ENCODE measurements around the gene ZNF385C. TPM values are rescaled to one million over a fixed set of nuclear protein-coding genes. Genes with fewer than 3 reads are reported as not detected.

Gene ZNF385C
- total RNA-seq, 1 experiment from 2014 or later, result 3.7 TPM

DNA sequence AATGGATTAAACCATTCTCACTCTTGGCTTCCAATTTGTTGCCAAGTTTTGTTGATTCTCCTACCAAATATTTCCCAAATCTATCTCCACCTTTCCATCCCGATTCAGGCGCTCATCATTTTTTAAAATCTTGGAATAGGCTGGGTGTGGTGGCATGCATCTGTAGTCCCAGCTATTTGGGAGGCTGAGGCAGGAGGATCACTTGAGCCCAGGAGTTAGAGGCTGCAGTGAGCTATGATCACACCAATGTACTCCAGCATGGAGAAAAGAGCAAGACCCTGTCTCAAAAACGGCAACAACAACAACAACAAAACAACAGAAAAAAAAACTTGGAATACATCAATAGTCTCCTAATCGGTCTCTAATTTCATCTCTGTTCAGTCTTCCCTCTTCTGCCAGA is 79.3 kb downstream of the ZNF385C start:
- Mint-ChIP-seq H3K27me3 (ENCODE audit: low read depth) (no peaks in the 10 kb centered on the region), H3K36me3 (peaks cover 26% of the 10 kb centered on the region), H3K4me1 (peaks cover 38% of the 10 kb centered on the region), H3K4me3 (peak overlapping the region; percentile 95), H3K9me3 (0 out of 2 replicates have a peak, but pooled peaks cover 4% of the 10 kb centered on the region), H3K27ac (no peak overlapping the region)
- TF ChIP-seq, protein P1, sequence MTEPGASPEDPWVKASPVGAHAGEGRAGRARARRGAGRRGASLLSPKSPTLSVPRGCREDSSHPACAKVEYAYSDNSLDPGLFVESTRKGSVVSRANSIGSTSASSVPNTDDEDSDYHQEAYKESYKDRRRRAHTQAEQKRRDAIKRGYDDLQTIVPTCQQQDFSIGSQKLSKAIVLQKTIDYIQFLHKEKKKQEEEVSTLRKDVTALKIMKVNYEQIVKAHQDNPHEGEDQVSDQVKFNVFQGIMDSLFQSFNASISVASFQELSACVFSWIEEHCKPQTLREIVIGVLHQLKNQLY (CRISPR knock-in tag; IDR thresholded peaks at IDR 0.05), result no peak
- TF ChIP-seq, protein P2, sequence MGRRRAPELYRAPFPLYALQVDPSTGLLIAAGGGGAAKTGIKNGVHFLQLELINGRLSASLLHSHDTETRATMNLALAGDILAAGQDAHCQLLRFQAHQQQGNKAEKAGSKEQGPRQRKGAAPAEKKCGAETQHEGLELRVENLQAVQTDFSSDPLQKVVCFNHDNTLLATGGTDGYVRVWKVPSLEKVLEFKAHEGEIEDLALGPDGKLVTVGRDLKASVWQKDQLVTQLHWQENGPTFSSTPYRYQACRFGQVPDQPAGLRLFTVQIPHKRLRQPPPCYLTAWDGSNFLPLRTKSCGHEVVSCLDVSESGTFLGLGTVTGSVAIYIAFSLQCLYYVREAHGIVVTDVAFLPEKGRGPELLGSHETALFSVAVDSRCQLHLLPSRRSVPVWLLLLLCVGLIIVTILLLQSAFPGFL (CRISPR knock-in tag; IDR thresholded peaks at IDR 0.05; ENCODE audit: borderline replicate concordance), result no peak
- TF ChIP-seq, protein P3, sequence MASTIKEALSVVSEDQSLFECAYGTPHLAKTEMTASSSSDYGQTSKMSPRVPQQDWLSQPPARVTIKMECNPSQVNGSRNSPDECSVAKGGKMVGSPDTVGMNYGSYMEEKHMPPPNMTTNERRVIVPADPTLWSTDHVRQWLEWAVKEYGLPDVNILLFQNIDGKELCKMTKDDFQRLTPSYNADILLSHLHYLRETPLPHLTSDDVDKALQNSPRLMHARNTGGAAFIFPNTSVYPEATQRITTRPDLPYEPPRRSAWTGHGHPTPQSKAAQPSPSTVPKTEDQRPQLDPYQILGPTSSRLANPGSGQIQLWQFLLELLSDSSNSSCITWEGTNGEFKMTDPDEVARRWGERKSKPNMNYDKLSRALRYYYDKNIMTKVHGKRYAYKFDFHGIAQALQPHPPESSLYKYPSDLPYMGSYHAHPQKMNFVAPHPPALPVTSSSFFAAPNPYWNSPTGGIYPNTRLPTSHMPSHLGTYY (CRISPR knock-in tag; IDR thresholded peaks at IDR 0.05), result no peak
- TF ChIP-seq CREB1 (CRISPR knock-in tag; IDR thresholded peaks at IDR 0.05) (no peak), SP1 (CRISPR knock-in tag; conservative IDR thresholded peaks at IDR 0.05) (no peak), RELA (CRISPR knock-in tag; IDR thresholded peaks at IDR 0.05; ENCODE audit: borderline replicate concordance) (no peak), GTF2I (CRISPR knock-in tag; conservative IDR thresholded peaks at IDR 0.05) (no peak), SMAD3 (CRISPR knock-in tag; IDR thresholded peaks at IDR 0.05; ENCODE audit: borderline replicate concordance) (no peak), RORB (CRISPR knock-in tag; IDR thresholded peaks at IDR 0.05) (no peak), ZNF671 (CRISPR knock-in tag; IDR thresholded peaks at IDR 0.05) (no peak)
- TF ChIP-seq, protein P4, sequence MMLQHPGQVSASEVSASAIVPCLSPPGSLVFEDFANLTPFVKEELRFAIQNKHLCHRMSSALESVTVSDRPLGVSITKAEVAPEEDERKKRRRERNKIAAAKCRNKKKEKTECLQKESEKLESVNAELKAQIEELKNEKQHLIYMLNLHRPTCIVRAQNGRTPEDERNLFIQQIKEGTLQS (CRISPR knock-in tag; conservative IDR thresholded peaks at IDR 0.05), result no peak
- TF ChIP-seq, protein P5, sequence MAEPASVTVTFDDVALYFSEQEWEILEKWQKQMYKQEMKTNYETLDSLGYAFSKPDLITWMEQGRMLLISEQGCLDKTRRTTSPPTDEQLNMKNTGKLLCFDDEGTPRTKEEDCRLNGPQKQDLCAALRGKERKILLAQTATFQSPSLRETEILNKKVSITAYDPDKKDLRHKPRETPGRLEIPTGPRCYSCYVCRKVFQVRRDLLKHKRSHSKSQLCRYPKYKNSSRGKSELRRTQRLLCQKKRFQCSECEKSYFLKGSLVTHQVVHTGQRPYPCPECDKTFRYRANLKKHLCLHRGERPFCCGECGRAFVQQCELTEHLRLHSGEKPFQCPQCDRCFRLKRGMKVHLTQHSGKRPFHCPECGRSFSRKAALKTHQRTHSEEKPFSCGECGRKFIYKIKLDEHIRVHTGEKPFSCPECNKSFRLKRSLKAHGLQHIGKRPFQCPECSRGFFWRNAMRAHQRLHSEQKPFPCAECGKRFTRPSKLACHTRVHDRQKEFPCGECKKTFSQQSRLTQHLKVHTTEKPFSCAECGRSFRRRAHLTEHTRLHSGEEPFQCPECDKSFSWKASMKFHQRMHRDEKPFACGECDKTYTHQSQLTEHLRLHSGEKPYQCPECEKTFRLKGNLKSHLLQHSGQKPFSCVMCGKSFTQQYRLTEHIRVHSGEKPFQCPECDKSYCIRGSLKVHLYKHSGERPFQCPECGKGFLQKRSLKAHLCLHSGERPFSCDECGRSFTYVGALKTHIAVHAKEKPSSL (CRISPR knock-in tag; conservative IDR thresholded peaks at IDR 0.05), result no peak
- TF ChIP-seq, protein P6, sequence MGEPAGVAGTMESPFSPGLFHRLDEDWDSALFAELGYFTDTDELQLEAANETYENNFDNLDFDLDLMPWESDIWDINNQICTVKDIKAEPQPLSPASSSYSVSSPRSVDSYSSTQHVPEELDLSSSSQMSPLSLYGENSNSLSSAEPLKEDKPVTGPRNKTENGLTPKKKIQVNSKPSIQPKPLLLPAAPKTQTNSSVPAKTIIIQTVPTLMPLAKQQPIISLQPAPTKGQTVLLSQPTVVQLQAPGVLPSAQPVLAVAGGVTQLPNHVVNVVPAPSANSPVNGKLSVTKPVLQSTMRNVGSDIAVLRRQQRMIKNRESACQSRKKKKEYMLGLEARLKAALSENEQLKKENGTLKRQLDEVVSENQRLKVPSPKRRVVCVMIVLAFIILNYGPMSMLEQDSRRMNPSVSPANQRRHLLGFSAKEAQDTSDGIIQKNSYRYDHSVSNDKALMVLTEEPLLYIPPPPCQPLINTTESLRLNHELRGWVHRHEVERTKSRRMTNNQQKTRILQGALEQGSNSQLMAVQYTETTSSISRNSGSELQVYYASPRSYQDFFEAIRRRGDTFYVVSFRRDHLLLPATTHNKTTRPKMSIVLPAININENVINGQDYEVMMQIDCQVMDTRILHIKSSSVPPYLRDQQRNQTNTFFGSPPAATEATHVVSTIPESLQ (CRISPR knock-in tag; IDR thresholded peaks at IDR 0.05), result no peak
- TF ChIP-seq, protein P7, sequence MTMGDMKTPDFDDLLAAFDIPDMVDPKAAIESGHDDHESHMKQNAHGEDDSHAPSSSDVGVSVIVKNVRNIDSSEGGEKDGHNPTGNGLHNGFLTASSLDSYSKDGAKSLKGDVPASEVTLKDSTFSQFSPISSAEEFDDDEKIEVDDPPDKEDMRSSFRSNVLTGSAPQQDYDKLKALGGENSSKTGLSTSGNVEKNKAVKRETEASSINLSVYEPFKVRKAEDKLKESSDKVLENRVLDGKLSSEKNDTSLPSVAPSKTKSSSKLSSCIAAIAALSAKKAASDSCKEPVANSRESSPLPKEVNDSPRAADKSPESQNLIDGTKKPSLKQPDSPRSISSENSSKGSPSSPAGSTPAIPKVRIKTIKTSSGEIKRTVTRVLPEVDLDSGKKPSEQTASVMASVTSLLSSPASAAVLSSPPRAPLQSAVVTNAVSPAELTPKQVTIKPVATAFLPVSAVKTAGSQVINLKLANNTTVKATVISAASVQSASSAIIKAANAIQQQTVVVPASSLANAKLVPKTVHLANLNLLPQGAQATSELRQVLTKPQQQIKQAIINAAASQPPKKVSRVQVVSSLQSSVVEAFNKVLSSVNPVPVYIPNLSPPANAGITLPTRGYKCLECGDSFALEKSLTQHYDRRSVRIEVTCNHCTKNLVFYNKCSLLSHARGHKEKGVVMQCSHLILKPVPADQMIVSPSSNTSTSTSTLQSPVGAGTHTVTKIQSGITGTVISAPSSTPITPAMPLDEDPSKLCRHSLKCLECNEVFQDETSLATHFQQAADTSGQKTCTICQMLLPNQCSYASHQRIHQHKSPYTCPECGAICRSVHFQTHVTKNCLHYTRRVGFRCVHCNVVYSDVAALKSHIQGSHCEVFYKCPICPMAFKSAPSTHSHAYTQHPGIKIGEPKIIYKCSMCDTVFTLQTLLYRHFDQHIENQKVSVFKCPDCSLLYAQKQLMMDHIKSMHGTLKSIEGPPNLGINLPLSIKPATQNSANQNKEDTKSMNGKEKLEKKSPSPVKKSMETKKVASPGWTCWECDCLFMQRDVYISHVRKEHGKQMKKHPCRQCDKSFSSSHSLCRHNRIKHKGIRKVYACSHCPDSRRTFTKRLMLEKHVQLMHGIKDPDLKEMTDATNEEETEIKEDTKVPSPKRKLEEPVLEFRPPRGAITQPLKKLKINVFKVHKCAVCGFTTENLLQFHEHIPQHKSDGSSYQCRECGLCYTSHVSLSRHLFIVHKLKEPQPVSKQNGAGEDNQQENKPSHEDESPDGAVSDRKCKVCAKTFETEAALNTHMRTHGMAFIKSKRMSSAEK (CRISPR knock-in tag; IDR thresholded peaks at IDR 0.05; ENCODE audit: borderline replicate concordance), result no peak
- TF ChIP-seq, protein P8, sequence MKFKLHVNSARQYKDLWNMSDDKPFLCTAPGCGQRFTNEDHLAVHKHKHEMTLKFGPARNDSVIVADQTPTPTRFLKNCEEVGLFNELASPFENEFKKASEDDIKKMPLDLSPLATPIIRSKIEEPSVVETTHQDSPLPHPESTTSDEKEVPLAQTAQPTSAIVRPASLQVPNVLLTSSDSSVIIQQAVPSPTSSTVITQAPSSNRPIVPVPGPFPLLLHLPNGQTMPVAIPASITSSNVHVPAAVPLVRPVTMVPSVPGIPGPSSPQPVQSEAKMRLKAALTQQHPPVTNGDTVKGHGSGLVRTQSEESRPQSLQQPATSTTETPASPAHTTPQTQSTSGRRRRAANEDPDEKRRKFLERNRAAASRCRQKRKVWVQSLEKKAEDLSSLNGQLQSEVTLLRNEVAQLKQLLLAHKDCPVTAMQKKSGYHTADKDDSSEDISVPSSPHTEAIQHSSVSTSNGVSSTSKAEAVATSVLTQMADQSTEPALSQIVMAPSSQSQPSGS (CRISPR knock-in tag; IDR thresholded peaks at IDR 0.05; ENCODE audit: borderline replicate concordance, low read depth), result no peak
- no peak for DNase-seq (ENCODE audit: low spot score)
- CTCF ChIA-PET, result interaction anchor here (0.5 to 6.8 kb wide), 20 partner anchors 8 to 234 kb away, joined by 3 to 108 read pairs (median 7); partner anchors contain the start of genes CNP, DHX58, GHDC and HSPB9
- POLR2A ChIA-PET, result interaction anchor here (1.3 to 3.1 kb wide), 2 partner anchors 8 to 52 kb away, joined by 5 to 13 read pairs; partner anchors contain the start of gene CNP
- no peak for ATAC-seq
